Measurements from ENCODE around the gene CACYBP.

CACYBP gene

DNA sequence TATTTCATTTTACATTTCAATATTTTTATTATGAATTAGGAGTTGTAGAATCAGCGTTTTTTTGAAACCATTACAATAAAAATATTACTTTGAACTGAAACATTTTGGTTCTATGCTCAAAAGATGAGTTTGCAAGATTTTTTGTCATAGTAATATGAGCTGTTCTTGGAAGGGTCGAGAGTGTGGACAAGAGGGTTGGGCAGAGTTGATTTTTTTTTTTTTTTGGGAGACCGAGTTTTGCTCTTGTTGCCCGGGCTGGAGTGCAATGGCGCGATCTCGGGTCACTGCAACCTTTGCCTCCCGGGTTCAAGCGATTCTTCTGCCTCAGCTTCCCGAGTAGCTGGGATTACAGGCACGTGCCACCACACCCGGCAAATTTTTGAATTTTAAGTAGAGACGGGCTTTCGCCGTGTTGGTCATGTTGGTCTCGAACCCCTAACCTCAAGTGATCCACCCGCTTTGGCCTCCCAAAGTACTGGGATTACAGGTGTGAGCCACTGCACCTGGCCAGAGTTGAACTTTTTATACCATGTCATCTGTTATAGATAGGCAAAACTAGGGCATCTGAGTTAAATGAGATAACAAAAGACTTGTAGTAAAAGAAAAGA, 3.3 kb downstream of the CACYBP start:
- Histone ChIP-seq H3K9me2 (replicated peaks; ENCODE audit: insufficient read depth, low read length) (no peaks in the 10 kb centered on the region), H3K4me2 (ENCODE audit: low read depth, low read length, poor library complexity, severe bottlenecking) (peak overlapping the region; percentile 85), H3K27ac (ENCODE audit: low read depth, low read length) (no peak overlapping the region), H3K9me3 (ENCODE audit: insufficient read depth, low read length) (no peaks in the 10 kb centered on the region), H3K27me3 (ENCODE audit: low read length) (no peaks in the 10 kb centered on the region), H3K9ac (ENCODE audit: low read length) (no peak overlapping the region), H2AFZ (ENCODE audit: low read depth, low read length, severe bottlenecking) (no peak overlapping the region), H3K36me3 (ENCODE audit: low read length) (peaks cover 38% of the 10 kb centered on the region), H4K20me1 (ENCODE audit: low read depth, low read length) (peaks cover 25% of the 10 kb centered on the region), H3F3A (ENCODE audit: insufficient read depth) (peaks cover 35% of the 10 kb centered on the region; the same call in 1 of the 2 replicates), H3K79me2 (ENCODE audit: insufficient read depth, low read length) (peaks cover 80% of the 10 kb centered on the region), H3K4me3 (ENCODE audit: insufficient read depth, low read length, poor library complexity, severe bottlenecking) (peak overlapping the region; percentile 28)
- TF ChIP-seq, protein P1, sequence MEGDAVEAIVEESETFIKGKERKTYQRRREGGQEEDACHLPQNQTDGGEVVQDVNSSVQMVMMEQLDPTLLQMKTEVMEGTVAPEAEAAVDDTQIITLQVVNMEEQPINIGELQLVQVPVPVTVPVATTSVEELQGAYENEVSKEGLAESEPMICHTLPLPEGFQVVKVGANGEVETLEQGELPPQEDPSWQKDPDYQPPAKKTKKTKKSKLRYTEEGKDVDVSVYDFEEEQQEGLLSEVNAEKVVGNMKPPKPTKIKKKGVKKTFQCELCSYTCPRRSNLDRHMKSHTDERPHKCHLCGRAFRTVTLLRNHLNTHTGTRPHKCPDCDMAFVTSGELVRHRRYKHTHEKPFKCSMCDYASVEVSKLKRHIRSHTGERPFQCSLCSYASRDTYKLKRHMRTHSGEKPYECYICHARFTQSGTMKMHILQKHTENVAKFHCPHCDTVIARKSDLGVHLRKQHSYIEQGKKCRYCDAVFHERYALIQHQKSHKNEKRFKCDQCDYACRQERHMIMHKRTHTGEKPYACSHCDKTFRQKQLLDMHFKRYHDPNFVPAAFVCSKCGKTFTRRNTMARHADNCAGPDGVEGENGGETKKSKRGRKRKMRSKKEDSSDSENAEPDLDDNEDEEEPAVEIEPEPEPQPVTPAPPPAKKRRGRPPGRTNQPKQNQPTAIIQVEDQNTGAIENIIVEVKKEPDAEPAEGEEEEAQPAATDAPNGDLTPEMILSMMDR (IDR thresholded peaks at IDR 0.05; ENCODE audit: insufficient read depth, low read length, poor library complexity, severe bottlenecking): no peak
- no peak for TF ChIP-seq EZH2phosphoT487 (conservative IDR thresholded peaks at IDR 0.05; ENCODE audit: low read length)

DNA sequence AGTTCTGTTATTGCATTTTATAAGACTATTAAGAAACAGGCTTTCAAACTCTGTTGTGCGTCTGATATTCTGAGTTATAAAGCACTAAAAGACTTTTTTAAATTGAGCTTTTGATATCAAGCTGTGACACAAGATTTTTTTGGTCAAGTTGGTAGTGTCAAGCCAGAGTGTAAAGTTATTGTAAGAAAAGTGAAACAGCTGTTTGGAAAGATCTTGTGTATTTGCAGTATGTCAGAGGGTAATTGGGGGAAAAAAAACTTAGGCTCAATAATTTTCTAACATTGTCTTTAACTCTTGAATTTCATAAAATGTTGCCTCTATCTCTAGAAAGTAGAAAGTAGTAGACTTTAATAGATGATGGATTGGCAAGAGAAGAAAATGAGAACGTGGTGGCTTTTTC, 3.8 kb downstream of the CACYBP start:
- Histone ChIP-seq H3K36me3 (ENCODE audit: low read length) (peaks cover 43% of the 10 kb centered on the region), H3K9me2 (replicated peaks; ENCODE audit: insufficient read depth, low read length) (no peaks in the 10 kb centered on the region), H2AFZ (ENCODE audit: low read depth, low read length, severe bottlenecking) (no peak overlapping the region), H3K9ac (ENCODE audit: low read length) (no peak overlapping the region), H3K27me3 (ENCODE audit: low read length) (no peaks in the 10 kb centered on the region), H3K79me2 (ENCODE audit: insufficient read depth, low read length) (peaks cover 84% of the 10 kb centered on the region), H3K4me3 (ENCODE audit: insufficient read depth, low read length, poor library complexity, severe bottlenecking) (no peak overlapping the region), H3F3A (ENCODE audit: insufficient read depth) (peaks cover 32% of the 10 kb centered on the region; the same call in 1 of the 2 replicates), H3K4me2 (ENCODE audit: low read depth, low read length, poor library complexity, severe bottlenecking) (peak overlapping the region; percentile 34), H4K20me1 (ENCODE audit: low read depth, low read length) (peaks cover 25% of the 10 kb centered on the region), H3K27ac (ENCODE audit: low read depth, low read length) (no peak overlapping the region), H3K9me3 (ENCODE audit: insufficient read depth, low read length) (no peaks in the 10 kb centered on the region)
- TF ChIP-seq, protein P1 (IDR thresholded peaks at IDR 0.05; ENCODE audit: insufficient read depth, low read length, poor library complexity, severe bottlenecking): no peak
- TF ChIP-seq EZH2phosphoT487 (conservative IDR thresholded peaks at IDR 0.05; ENCODE audit: low read length): no peak

DNA sequence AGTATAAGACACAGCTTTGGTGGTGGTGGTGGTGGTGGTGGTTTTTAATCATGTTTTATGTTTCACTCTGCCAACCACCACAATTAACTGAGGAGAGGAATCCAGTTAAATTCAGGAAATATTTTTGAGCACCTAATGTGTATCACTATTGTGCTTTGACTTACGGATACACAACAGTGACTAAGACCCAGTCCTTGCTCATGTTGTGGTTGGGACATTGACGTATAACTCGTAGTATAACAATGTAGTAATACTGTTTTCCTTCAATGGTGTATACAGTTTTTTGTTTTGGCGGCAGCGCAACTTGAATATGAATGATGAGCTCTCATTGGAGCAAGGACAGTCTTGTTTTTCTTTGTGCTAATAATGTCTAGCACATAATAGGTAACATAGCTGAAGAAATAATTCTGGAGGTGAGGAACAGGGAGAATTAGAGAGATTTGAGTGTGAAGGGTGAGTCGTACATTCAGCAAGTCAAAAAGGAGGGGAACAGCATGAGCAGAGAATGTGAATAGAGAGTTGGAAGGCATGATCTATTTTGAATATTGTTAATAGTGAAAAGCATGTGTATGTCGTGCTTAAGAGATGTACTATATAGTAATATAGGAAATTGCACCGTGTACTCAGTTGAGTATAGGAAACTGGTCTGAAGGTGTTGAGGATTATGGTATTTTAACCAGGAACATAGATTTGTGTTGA, 5.5 kb downstream of the CACYBP start:
- Histone ChIP-seq H3K27me3 (ENCODE audit: low read length) (no peaks in the 10 kb centered on the region), H3K79me2 (ENCODE audit: insufficient read depth, low read length) (peaks cover 88% of the 10 kb centered on the region), H3K27ac (ENCODE audit: low read depth, low read length) (no peak overlapping the region), H4K20me1 (ENCODE audit: low read depth, low read length) (peaks cover 25% of the 10 kb centered on the region), H3K4me2 (ENCODE audit: low read depth, low read length, poor library complexity, severe bottlenecking) (no peak overlapping the region), H3K36me3 (ENCODE audit: low read length) (peaks cover 56% of the 10 kb centered on the region), H3K9ac (ENCODE audit: low read length) (no peak overlapping the region), H3F3A (ENCODE audit: insufficient read depth) (peaks cover 29% of the 10 kb centered on the region; the same call in 1 of the 2 replicates), H3K9me2 (replicated peaks; ENCODE audit: insufficient read depth, low read length) (no peaks in the 10 kb centered on the region), H3K4me3 (ENCODE audit: insufficient read depth, low read length, poor library complexity, severe bottlenecking) (no peak overlapping the region), H3K9me3 (ENCODE audit: insufficient read depth, low read length) (no peaks in the 10 kb centered on the region), H2AFZ (ENCODE audit: low read depth, low read length, severe bottlenecking) (no peak overlapping the region)
- TF ChIP-seq, protein P1 (IDR thresholded peaks at IDR 0.05; ENCODE audit: insufficient read depth, low read length, poor library complexity, severe bottlenecking): no peak
- no peak for TF ChIP-seq EZH2phosphoT487 (conservative IDR thresholded peaks at IDR 0.05; ENCODE audit: low read length)
